Adrenal gland (tissue), 12 donors: ENCODE results near the gene OSTF1. TPM values are rescaled to one million over a fixed set of nuclear protein-coding genes. Genes with fewer than 3 reads are reported as not detected.
A peak's percentile ranks its signal among the peaks of the same experiment; 100 is the strongest.

Experiments
- DNase-seq, 7 donors: peaks; one replicate each; pipeline ENCODE4 v3.0.0-alpha.2; 2019 to 2020
- H3K27ac ChIP-seq, 5 donors: fragments of 200-600 bp; sonication (generic) in 4 of 5; 1 replicate in 3 of 5; 2 replicates in 2 of 5; pipeline versions ENCODE4 v1.5.1 to v1.8.0; 2016 to 2020; ENCODE audit warnings: mild to moderate bottlenecking in 1 of 5
- H3K27me3 ChIP-seq: fragments of 200-600 bp; 2 replicates; pipeline ENCODE4 v1.8.0; 2021
- H3K36me3 ChIP-seq, 2 donors: fragments of 200-600 bp; replicated peaks in 1 of 2; 1 replicate in 1 of 2; 2 replicates in 1 of 2; pipeline versions ENCODE4 v1.5.1 to v1.8.0; 2018 to 2022
- H3K4me1 ChIP-seq, 2 donors: fragments of 200-600 bp; replicated peaks in 1 of 2; 1 replicate in 1 of 2; 2 replicates in 1 of 2; pipeline versions ENCODE4 v1.5.1 to v1.8.0; 2018 to 2021
- H3K4me3 ChIP-seq, 4 donors: fragments of 200-600 bp; sonication (generic) in 3 of 4; one replicate each; pipeline ENCODE4 v1.5.1; 2016 to 2018
- H3K9me3 ChIP-seq, 3 donors: fragments of 200-600 bp; sonication (generic) in 1 of 3; replicated peaks in 1 of 3; 1 replicate in 2 of 3; 2 replicates in 1 of 3; pipeline versions ENCODE4 v1.5.1 to v1.8.0; 2016 to 2021
- POLR2A ChIP-seq, 2 donors: fragments of 450-650 bp; IDR thresholded peaks; one replicate each; pipeline ENCODE4 v1.6.1; 2017; ENCODE audit warnings: antibody characterized with exemption in 2 of 2, mild to moderate bottlenecking in 2 of 2, moderate library complexity in 1 of 2
- WGBS, 4 donors: extraction: QIAGEN DNeasy Blood & Tissue Kit in 2 of 4; methylation state at CpG; one replicate each; pipeline versions ENCODE4 v1.1.5 to v1.1.7; 2013 to 2017; 5-methylcytosine and 5-hydroxymethylcytosine counted together
- intact Hi-C, 2 donors: fragments of 100-400 bp; cut with DNase I; formaldehyde crosslinking; loops; one replicate each; pipeline versions ENCODE4 v1.14.1 to v1.15.0; 2022 to 2023
- polyA plus RNA-seq, 3 donors: library from polyadenylated mRNA; stranded (reverse); fragments of 200-250 nt in 2 of 3; fragments of 350-450 nt in 1 of 3; fragmentation: Illumina TruSeq in 1 of 3; extraction: RNeasy Lipid Tissue Mini Kit (QIAGEN cat#74804) in 1 of 3; gene quantifications; one replicate each; pipeline ENCODE4 v1.2.3, GENCODE V29; 2013 to 2014
- total RNA-seq, 9 donors: library from RNA; depleted of rRNA in 4 of 9; stranded (reverse); fragments of >200 nt in 4 of 9; fragments of 120-200 nt in 1 of 9; fragmentation: NEBNext Ultra II Directional in 1 of 9; extraction: Animal tissue kit (Norgen Biotek cat#: 25700) in 1 of 9; gene quantifications; one replicate each; pipeline versions ENCODE4 v1.1.0 to v1.2.4, GENCODE V29; 2013 to 2023
- TF ChIP-seq, protein P1 (sequence below), 6 experiments: fragments of 450-650 bp in 4 of 6; fragments of 200-600 bp in 2 of 6; sonication (generic) in 1 of 6; IDR thresholded peaks; 1 replicate in 5 of 6; 2 replicates in 1 of 6; pipeline versions ENCODE4 v1.5.1 to v1.8.0; 2016 to 2021; ENCODE audit warnings: antibody characterized with exemption in 6 of 6, mild to moderate bottlenecking in 2 of 6, moderate library complexity in 1 of 6
- donor health status: healthy with polysubstance abuse.
- donor health status: Bipolar disorder and iron deficiency.
- donor health status: DM: yes; HTN: yes; CAD: no.
- donor health status: DM: no; HTN: no; CAD: no.
- donor health status: DM: no; HTN: no; CAD: no.
- donor health status: DM: yes; HTN: yes; CAD: no.

OSTF1 gene
- total and polyA plus RNA-seq, 12 donors = 21.0 to 52.2 (median 34.9) TPM

DNA sequence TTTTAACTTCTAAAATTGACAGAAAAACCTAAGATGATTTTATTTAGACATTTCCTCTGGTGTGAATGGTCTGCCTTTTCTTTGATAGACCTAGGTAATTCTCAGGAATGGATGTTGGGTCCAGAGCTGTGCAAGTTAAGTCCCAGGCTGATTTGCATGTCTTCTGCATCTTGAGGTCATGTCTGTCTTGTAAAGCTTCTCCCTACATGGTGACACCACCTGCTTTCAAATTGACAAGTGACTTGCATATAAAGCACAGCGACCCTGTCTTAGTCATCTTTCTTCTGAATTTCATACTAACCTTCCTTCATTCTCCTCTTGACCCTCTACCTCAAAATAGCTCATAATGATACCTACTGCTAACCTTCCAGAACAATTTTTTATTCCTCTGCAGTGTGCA is 29.2 kb downstream of the OSTF1 start:
- H3K36me3 ChIP-seq = peaks cover 0 to 6% of the 10 kb centered on the region in 2 donors
- intact Hi-C loops = no loop called here
- H3K4me3 ChIP-seq = no peak overlapping the region
- WGBS, 4 donors = 88 to 94% (median 90%) methylated on average over 1 of the region's 1 CpG
- TF ChIP-seq, protein P1, sequence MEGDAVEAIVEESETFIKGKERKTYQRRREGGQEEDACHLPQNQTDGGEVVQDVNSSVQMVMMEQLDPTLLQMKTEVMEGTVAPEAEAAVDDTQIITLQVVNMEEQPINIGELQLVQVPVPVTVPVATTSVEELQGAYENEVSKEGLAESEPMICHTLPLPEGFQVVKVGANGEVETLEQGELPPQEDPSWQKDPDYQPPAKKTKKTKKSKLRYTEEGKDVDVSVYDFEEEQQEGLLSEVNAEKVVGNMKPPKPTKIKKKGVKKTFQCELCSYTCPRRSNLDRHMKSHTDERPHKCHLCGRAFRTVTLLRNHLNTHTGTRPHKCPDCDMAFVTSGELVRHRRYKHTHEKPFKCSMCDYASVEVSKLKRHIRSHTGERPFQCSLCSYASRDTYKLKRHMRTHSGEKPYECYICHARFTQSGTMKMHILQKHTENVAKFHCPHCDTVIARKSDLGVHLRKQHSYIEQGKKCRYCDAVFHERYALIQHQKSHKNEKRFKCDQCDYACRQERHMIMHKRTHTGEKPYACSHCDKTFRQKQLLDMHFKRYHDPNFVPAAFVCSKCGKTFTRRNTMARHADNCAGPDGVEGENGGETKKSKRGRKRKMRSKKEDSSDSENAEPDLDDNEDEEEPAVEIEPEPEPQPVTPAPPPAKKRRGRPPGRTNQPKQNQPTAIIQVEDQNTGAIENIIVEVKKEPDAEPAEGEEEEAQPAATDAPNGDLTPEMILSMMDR (IDR thresholded peaks at IDR 0.05) = no peak
- no peak for TF ChIP-seq POLR2A (IDR thresholded peaks at IDR 0.05)
- peaks cover 5 to 16% of the 10 kb centered on the region in 2 donors for H3K4me1 ChIP-seq
- H3K9me3 ChIP-seq = no peaks in the 10 kb centered on the region
- no peaks in the 10 kb centered on the region for H3K27me3 ChIP-seq
- H3K27ac ChIP-seq = no peak overlapping the region
- no peak for DNase-seq

DNA sequence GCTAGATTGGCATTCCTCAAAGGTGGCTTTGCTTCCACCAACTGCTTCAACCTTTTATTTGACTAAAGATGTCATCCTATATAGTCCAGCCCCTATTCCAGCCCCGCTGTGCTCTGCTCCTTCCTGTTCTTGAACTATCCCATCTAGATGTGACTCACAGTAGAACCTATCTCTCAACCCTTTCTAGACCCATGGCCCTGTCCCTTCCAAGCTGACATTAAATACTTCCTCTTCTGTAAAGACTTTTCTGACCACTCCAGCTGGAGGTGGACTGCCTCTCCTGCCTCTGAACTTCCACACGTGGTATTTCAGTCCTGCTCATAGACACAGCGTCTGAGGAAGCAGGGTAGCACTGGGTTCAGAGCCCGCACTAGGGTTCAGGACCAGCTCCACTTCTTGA is 32.4 kb downstream of the OSTF1 start:
- WGBS, 4 donors = 81 to 91% (median 85%) methylated on average over 4 of the region's 4 CpGs
- H3K27ac ChIP-seq = peak overlapping the region in 1 of 5 donors; percentile 6
- peaks cover 5 to 10% of the 10 kb centered on the region in 2 donors for H3K4me1 ChIP-seq
- DNase-seq = no peak
- H3K36me3 ChIP-seq = peaks cover 0 to 6% of the 10 kb centered on the region in 2 donors
- no peak overlapping the region for H3K4me3 ChIP-seq
- H3K9me3 ChIP-seq = no peaks in the 10 kb centered on the region
- no peaks in the 10 kb centered on the region for H3K27me3 ChIP-seq
- intact Hi-C loops = no loop called here
- TF ChIP-seq, protein P1 (IDR thresholded peaks at IDR 0.05) = no peak
- TF ChIP-seq POLR2A (IDR thresholded peaks at IDR 0.05) = no peak

DNA sequence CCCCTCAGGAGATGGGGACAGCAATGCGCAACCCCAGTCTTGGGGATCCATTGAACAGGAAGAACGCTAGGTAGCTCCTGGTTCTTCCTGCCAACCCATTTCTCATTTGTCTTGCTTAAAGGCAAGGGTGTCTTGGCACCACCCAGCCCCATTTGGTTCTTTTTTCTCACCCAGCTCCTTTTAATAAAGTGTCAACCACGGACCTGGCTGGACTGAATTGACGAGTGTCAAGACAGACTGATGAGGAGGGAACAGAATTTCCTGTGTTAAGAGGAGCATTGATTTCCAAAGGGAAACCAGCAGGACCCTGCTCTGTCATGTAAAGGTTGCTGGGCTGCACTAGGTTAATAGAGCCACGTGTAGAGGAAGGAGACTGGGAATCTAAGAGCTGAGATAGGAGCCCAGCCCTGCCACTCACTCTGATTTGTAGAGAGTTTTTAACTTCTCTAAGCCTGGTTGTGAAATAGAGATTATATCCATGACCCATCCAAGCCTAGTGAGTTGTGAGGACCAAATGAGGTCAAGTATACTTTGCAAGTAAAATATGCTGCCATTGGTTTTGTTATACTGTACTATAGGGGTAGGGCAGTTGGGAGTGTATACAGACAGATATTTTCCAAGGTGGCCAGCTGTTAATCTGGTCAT is 33.7 kb downstream of the OSTF1 start:
- no peak overlapping the region for H3K27ac ChIP-seq
- DNase-seq = no peak
- no peaks in the 10 kb centered on the region for H3K27me3 ChIP-seq
- H3K4me1 ChIP-seq = no peaks in the 10 kb centered on the region
- no peak overlapping the region for H3K4me3 ChIP-seq
- no peaks in the 10 kb centered on the region for H3K9me3 ChIP-seq
- intact Hi-C loops = no loop called here
- 70 to 93% (median 86%) methylated on average over 5 of the region's 5 CpGs for WGBS, 4 donors
- TF ChIP-seq, protein P1 (IDR thresholded peaks at IDR 0.05) = no peak
- TF ChIP-seq POLR2A (IDR thresholded peaks at IDR 0.05) = no peak
- H3K36me3 ChIP-seq = peaks cover 0 to 6% of the 10 kb centered on the region in 2 donors

DNA sequence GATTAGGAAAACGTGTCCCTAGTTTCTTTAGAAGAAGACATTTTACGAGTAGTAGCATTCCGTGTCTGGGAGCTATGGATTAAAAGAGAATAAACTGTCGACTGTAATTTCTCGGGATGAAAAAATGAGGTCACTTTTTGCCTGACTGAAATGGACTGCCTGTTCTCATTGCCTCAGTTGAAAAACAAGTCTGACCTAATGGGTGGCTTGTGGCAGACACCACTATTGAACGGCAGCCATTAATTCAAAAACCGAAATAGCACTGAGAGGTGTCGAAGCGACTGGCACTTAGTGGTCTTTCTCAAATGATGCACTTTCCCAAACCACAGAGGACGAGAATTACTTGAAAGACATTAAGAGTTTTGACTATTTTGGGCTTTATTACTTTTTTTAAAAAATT is 35.4 kb downstream of the OSTF1 start:
- Histone ChIP-seq H3K9me3 (no peaks in the 10 kb centered on the region), H3K27ac (no peak overlapping the region), H3K4me1 (no peaks in the 10 kb centered on the region), H3K27me3 (no peaks in the 10 kb centered on the region), H3K36me3 (peaks cover 0 to 6% of the 10 kb centered on the region in 2 donors), H3K4me3 (no peak overlapping the region)
- 93 to 94% (median 94%) methylated on average over 10 of the region's 10 CpGs for WGBS, 4 donors
- TF ChIP-seq, protein P1 (IDR thresholded peaks at IDR 0.05) = no peak
- no peak for TF ChIP-seq POLR2A (IDR thresholded peaks at IDR 0.05)
- intact Hi-C loops = no loop called here
- DNase-seq = no peak
